IMR-90 (cell line): Measurements from ENCODE around the gene UBE2QL1. TPM values are rescaled to one million over a fixed set of nuclear protein-coding genes. Genes with fewer than 3 reads are reported as not detected.

ENCODE experiments used
- ATAC-seq: fragments of 200-7000 bp; cut with Tn5 transposase; 2 replicates; pipeline ENCODE4 v1.9.1; 2020; ENCODE audit warnings: low read depth, mild to moderate bottlenecking, moderate library complexity
- BruUV-seq: library from RNA; stranded (reverse); fragments of 400-500 nt; replicated peaks from 2 replicates; lab custom pipeline; 2021; lab: Mats Ljungman, UMichigan
- CTCF ChIA-PET: fragments of 300-600 bp; formaldehyde crosslinking; extraction: SDS; loops from one replicate; lab custom pipeline; 2021; ENCODE audit warnings: antibody characterized with exemption; lab: Yijun Ruan, JAX
- POLR2A ChIA-PET: fragments of 300-600 bp; sonication (Branson Sonifier 250); formaldehyde crosslinking; loops from one replicate; lab custom pipeline; 2022; ENCODE audit warnings: antibody characterized with exemption; ENCODE audit not compliant: unreplicated experiment; lab: Charles Lee
- DNase-seq: peaks from one replicate; pipeline ENCODE4 v3.0.0; 2013
- H2AFZ ChIP-seq: replicated peaks from 2 replicates; pipeline ENCODE3; 2013; ENCODE audit warnings: low read length, mild to moderate bottlenecking; ENCODE audit not compliant: poor library complexity
- H2AK5ac ChIP-seq: 2 replicates; pipeline ENCODE4 v1.6.1; 2013; ENCODE audit warnings: low read depth, low read length, inconsistent platforms
- H2AK9ac ChIP-seq: replicated peaks from 2 replicates; pipeline ENCODE3; 2013; ENCODE audit warnings: mild to moderate bottlenecking, low read depth, low read length, moderate library complexity; ENCODE audit not compliant: poor library complexity
- H2BK120ac ChIP-seq: 2 replicates; pipeline ENCODE4 v1.6.1; 2013; ENCODE audit warnings: low read depth, low read length, inconsistent platforms
- H2BK15ac ChIP-seq: 3 replicates; pipeline ENCODE4 v1.6.1; 2013; ENCODE audit warnings: low read depth, low read length, inconsistent platforms
- H2BK20ac ChIP-seq: 2 replicates; pipeline ENCODE4 v1.6.1; 2013; ENCODE audit warnings: low read depth, mild to moderate bottlenecking, inconsistent platforms, low read length, moderate library complexity
- H2BK5ac ChIP-seq: 2 replicates; pipeline ENCODE4 v1.6.1; 2013; ENCODE audit warnings: mild to moderate bottlenecking, low read depth, low read length, inconsistent platforms; ENCODE audit not compliant: poor library complexity, severe bottlenecking
- H3K14ac ChIP-seq: replicated peaks from 2 replicates; pipeline ENCODE4 v1.6.1; 2013; ENCODE audit warnings: low read depth, low read length, inconsistent platforms
- H3K18ac ChIP-seq: 2 replicates; pipeline ENCODE4 v1.6.1; 2013; ENCODE audit warnings: low read depth, low read length, control low read depth
- H3K23ac ChIP-seq: 2 replicates; pipeline ENCODE4 v1.6.1; 2013; ENCODE audit warnings: low read depth, low read length, inconsistent platforms
- H3K27ac ChIP-seq: 2 replicates; pipeline ENCODE4 v1.5.1; 2013; ENCODE audit warnings: mild to moderate bottlenecking, control low read depth, low read length; ENCODE audit not compliant: insufficient read depth
- H3K27me3 ChIP-seq: 2 replicates; pipeline ENCODE4 v1.6.1; 2013; ENCODE audit warnings: low read length; ENCODE audit not compliant: control insufficient read depth, insufficient read depth
- H3K36me3 ChIP-seq: 2 replicates; pipeline ENCODE4 v1.6.1; 2013; ENCODE audit warnings: low read length, mixed read lengths; ENCODE audit not compliant: control insufficient read depth, insufficient read depth
- H3K4ac ChIP-seq: 2 replicates; pipeline ENCODE4 v1.6.1; 2013; ENCODE audit warnings: low read depth, low read length, inconsistent platforms
- H3K4me1 ChIP-seq: 2 replicates; pipeline ENCODE4 v1.6.1; 2013; ENCODE audit warnings: low read length, mixed read lengths; ENCODE audit not compliant: control insufficient read depth, insufficient read depth
- H3K4me2 ChIP-seq: 2 replicates; pipeline ENCODE4 v1.6.1; 2013; ENCODE audit warnings: low read depth, mild to moderate bottlenecking, control low read depth, low read length, moderate library complexity
- H3K4me3 ChIP-seq: 2 replicates; pipeline ENCODE4 v1.5.1; 2013; ENCODE audit warnings: low read depth, mild to moderate bottlenecking, control low read depth, low read length, moderate library complexity; ENCODE audit not compliant: insufficient read depth
- H3K56ac ChIP-seq: 2 replicates; pipeline ENCODE4 v1.6.1; 2013; ENCODE audit warnings: low read length, inconsistent platforms; ENCODE audit not compliant: insufficient read depth; ENCODE audit errors: extremely low read depth
- H3K79me1 ChIP-seq, 2 experiments: 2 replicates each; pipeline ENCODE4 v1.6.1; 2013; ENCODE audit warnings: low read length in 2 of 2, inconsistent platforms in 1 of 2, low read depth in 1 of 2
- H3K9ac ChIP-seq: 2 replicates; pipeline ENCODE4 v1.6.1; 2013; ENCODE audit warnings: low read depth, low read length, control low read depth
- H3K9me1 ChIP-seq: 2 replicates; pipeline ENCODE4 v1.6.1; 2013; ENCODE audit warnings: low read length, inconsistent platforms; ENCODE audit not compliant: insufficient read depth
- H3K9me3 ChIP-seq: 2 replicates; pipeline ENCODE4 v1.6.1; 2013; ENCODE audit warnings: low read length; ENCODE audit not compliant: control insufficient read depth, insufficient read depth
- H4K20me1 ChIP-seq: 2 replicates; pipeline ENCODE4 v1.6.1; 2013; ENCODE audit warnings: low read length, inconsistent platforms; ENCODE audit not compliant: insufficient read depth
- H4K5ac ChIP-seq: 2 replicates; pipeline ENCODE4 v1.6.1; 2013; ENCODE audit warnings: mild to moderate bottlenecking, low read depth, low read length, control low read depth
- H4K8ac ChIP-seq, 2 experiments: 2 replicates each; pipeline ENCODE4 v1.6.1; 2013; ENCODE audit warnings: low read depth in 2 of 2, low read length in 2 of 2, control low read depth in 1 of 2, inconsistent platforms in 1 of 2
- H4K91ac ChIP-seq: 2 replicates; pipeline ENCODE4 v1.6.1; 2013; ENCODE audit warnings: low read depth, low read length, inconsistent platforms; ENCODE audit not compliant: insufficient read depth
- CHD1 ChIP-seq: IDR thresholded peaks from 2 replicates; pipeline ENCODE4 v1.6.1; 2012; ENCODE audit warnings: low read depth, low read length, improper control_type of control experiment
- USF2 ChIP-seq: fragments of 150-350 bp; IDR thresholded peaks from 2 replicates; pipeline ENCODE4 v1.6.1; 2017; ENCODE audit warnings: mild to moderate bottlenecking, antibody characterized with exemption, low read length, low read depth
- WGBS, 2 experiments: methylation state at CpG; one replicate each; pipeline versions ENCODE4 v1.1.5 to v1.1.7; 2013; ENCODE audit warnings: missing lambda C conversion rate in 2 of 2; ENCODE audit not compliant: insufficient read length in 1 of 2; ENCODE audit errors: extremely low coverage in 2 of 2; 5-methylcytosine and 5-hydroxymethylcytosine counted together
- dilution Hi-C: fragments of 300-500 bp; cut with HindIII; formaldehyde crosslinking; loops from one replicate; pipeline ENCODE4 v1.14.3; 2018; ENCODE audit warnings: low sequenced_read_pairs; ENCODE audit not compliant: unreplicated experiment
- in situ Hi-C: fragments of 300-500 bp; cut with MboI; formaldehyde crosslinking; loops from 3 replicates; pipeline ENCODE4 v1.14.3; 2019; ENCODE audit warnings: low sequenced_read_pairs, inconsistent platforms, mixed read lengths
- intact Hi-C: fragments of 100-400 bp; cut with micrococcal nuclease; formaldehyde crosslinking; loops from 2 replicates; pipeline ENCODE4 v1.10.0; 2022
- polyA plus RNA-seq, 3 experiments: library from polyadenylated mRNA; depleted of rRNA; stranded (reverse); fragments of >200 nt; gene quantifications; 2 replicates each; pipeline ENCODE4 v1.2.3, GENCODE V29; 2012; ENCODE audit warnings: low replicate concordance in 1 of 3
- total RNA-seq: library from RNA; depleted of rRNA; stranded (reverse); fragments of >200 nt; gene quantifications from 2 replicates; pipeline ENCODE4 v1.2.3, GENCODE V29; 2012

UBE2QL1 gene
- total and polyA plus RNA-seq, 2 of the 4 experiments (the other 2 are of a cell fraction) = not detected

- no peak overlapping the region for H2BK20ac ChIP-seq
- no peak overlapping the region for H2BK120ac ChIP-seq
- H3K27ac ChIP-seq = no peak overlapping the region
- no peak overlapping the region for H2AFZ ChIP-seq
- no peak overlapping the region for H3K4ac ChIP-seq
- WGBS, 2 experiments = 68% methylated on average over 2 of the region's 4 CpGs; no CpG with 5 or more reads in 1 of the 2 experiments
- H3K27me3 ChIP-seq = no peaks in the 10 kb centered on the region
- CTCF ChIA-PET = interaction anchor here (0.6 kb wide), 1 partner anchor 50 kb away, joined by 3 read pairs; no protein-coding TSS in a partner anchor
- no peaks in the 10 kb centered on the region for H3K79me1 ChIP-seq
- dilution Hi-C loops (no loop called here), in situ Hi-C loops (no loop called here), intact Hi-C loops (no loop called here)
- no peak overlapping the region for H3K9ac ChIP-seq
- TF ChIP-seq USF2 (peak; percentile 70; the same call in 1 of the 2 replicates), CHD1 (no peak)
- POLR2A ChIA-PET = no interaction called here
- no peaks in the 10 kb centered on the region for H3K9me1 ChIP-seq
- no peak overlapping the region for H2AK5ac ChIP-seq
- no peaks in the 10 kb centered on the region for H3K9me3 ChIP-seq
- DNase-seq (peak; percentile 41), ATAC-seq (no peak)
- H2BK15ac ChIP-seq = no peak overlapping the region
- no peak overlapping the region for H3K23ac ChIP-seq
- no peaks in the 10 kb centered on the region for H4K20me1 ChIP-seq
- H2BK5ac ChIP-seq = no peak overlapping the region
- H3K14ac ChIP-seq = no peak overlapping the region
- BruUV-seq = no TSS peak
- H3K4me3 ChIP-seq = no peak overlapping the region
- H2AK9ac ChIP-seq = no peak overlapping the region
- H3K36me3 ChIP-seq = no peaks in the 10 kb centered on the region
- no peak overlapping the region for H3K18ac ChIP-seq
- H3K56ac ChIP-seq = no peak overlapping the region
- no peak overlapping the region for H4K91ac ChIP-seq
- H4K8ac ChIP-seq = no peak overlapping the region
- H3K4me2 ChIP-seq = no peak overlapping the region
- H4K5ac ChIP-seq = no peak overlapping the region
- H3K4me1 ChIP-seq = no peaks in the 10 kb centered on the region
These were observed 44.5 kb upstream of the UBE2QL1 start for GRCh38 chr5:6404129-6404528.
